GM21528 (cell line): ENCODE measurements around the gene ZNF714.
A peak's percentile ranks its signal among the peaks of the same experiment; 100 is the strongest.
"Not testable (repeated sequence)": the region's sequence is repeated elsewhere in the genome, so short reads cannot be mapped to it uniquely, and the experiment has no call there.

Experiments
- ATAC-seq: cut with Tn5 transposase; IDR thresholded peaks from one replicate; pipeline ENCODE4 v1.9.1; 2021; ENCODE audit warnings: mild to moderate bottlenecking, moderate library complexity; ENCODE audit not compliant: unreplicated experiment, low FRiP score

Gene ZNF714

GRCh38 chr19:21128901-21129698 lies 47.1 kb downstream of the ZNF714 start:
- no peak for ATAC-seq

DNA sequence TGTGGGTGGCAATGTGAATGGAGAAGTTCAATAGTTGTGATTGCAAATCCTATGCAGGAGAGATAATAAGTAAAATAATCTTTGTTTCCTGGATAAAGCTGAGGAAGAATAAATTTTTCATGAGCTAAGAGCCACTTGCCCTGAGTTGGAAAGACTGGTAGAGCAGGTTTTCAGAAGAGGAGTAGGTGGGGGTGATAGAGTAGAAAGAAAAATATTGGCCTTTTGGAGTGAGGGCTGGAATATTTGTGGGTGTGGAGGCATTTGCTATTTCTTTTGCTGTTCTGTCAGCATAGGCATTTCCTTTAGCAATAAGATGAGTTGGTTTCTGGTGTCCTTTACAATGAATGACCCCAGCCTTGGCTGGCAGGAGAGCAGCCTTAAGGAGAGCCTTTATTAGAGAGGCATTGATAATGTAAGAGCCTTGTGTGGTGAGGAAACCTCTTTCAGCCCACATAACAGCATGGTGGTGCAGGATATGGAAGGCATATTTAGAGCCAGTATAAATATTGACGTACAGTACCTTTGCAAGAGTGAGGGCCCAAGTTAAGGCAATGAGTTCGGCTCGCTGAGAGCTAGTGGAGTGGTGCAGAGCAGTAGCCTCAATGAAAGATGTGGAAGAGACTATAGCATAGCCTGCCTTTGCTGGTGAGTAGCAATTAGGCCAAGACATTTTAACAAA lies 48.2 kb downstream of the ZNF714 start:
- ATAC-seq = no peak

- ATAC-seq = no peak
Observed at GRCh38 chr19:21133633-21134032, 51.6 kb downstream of the ZNF714 start.

- ATAC-seq = no peak
Observed at GRCh38 chr19:21134934-21135366, 52.9 kb downstream of the ZNF714 start.

GRCh38 chr19:21135433-21135832 lies 53.4 kb downstream of the ZNF714 start:
- no peak for ATAC-seq

- no peak for ATAC-seq
Observed at GRCh38 chr19:21138130-21138529, 56.1 kb downstream of the ZNF714 start.

DNA sequence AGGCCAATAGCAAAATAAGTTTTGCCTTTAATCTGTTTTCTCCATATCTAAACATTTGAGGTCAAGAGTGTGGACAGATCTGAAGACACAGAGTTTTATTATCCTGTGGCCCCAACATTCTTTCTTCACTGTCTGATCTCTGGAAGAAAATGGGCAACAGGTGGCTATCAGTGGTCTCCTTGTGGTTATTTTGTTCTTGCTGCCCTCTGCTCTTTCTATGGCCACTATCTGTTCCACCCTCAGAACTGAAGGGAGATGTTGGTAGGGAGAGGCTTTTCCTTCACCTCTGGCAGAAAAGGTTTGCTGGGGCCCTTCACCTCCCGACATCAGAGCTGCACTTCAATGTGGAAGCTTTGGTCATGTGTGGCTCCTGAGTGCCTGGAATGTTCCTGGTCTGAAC lies 59.0 kb downstream of the ZNF714 start:
- not testable (repeated sequence) for ATAC-seq

- peak; percentile 96 for ATAC-seq
Observed at GRCh38 chr19:21141787-21142464, 59.9 kb downstream of the ZNF714 start, which contains the start of gene ZNF431. Gene ZNF431 (plus strand): TSS chr19:21142040. CDS start chr19:21142184, 144 bp downstream.

DNA sequence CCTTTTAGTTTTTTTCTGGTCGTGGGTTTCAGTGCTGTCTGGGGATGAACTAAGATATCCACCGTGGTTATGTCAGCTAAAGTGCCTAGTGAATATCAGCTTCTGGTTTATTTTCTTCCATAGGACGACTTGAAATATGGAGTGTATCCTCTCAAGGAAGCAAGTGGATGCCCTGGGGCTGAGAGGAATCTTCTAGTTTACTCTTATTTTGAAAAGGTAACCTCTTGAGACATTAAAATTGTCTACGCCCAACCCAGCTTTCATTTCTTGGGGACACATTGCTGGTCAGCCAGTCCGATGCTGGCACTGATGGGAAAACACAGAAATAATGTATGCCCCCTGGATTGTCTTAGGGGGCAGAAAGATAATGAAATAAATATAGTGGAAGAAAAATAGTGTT lies 61.4 kb downstream of the ZNF714 start:
- no peak for ATAC-seq

- no peak for ATAC-seq
Observed at GRCh38 chr19:21143854-21144253, 61.9 kb downstream of the ZNF714 start.

GRCh38 chr19:21147540-21147939 lies 65.5 kb downstream of the ZNF714 start:
- no peak for ATAC-seq

GRCh38 chr19:21148681-21149080 lies 66.7 kb downstream of the ZNF714 start:
- no peak for ATAC-seq

DNA sequence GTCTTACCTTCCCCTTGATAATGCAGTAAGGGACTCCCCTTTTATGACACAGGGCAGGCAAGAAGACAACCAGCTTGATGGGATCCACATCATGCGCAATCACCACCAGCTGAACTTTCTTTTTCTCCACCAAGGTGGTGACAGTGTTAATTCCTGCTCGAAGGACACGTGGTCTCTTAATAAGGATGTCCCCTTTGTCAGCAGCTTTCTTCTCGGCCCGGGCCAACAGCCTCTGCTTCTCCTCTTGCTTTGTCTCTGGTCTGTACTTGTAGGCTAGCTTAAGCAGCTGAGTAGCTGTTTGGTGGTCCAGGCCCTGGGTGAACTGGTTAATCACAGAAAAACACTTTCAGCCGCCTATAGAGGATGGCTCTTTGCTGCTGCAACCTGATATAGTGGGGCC lies 67.9 kb downstream of the ZNF714 start:
- ATAC-seq = no peak

DNA sequence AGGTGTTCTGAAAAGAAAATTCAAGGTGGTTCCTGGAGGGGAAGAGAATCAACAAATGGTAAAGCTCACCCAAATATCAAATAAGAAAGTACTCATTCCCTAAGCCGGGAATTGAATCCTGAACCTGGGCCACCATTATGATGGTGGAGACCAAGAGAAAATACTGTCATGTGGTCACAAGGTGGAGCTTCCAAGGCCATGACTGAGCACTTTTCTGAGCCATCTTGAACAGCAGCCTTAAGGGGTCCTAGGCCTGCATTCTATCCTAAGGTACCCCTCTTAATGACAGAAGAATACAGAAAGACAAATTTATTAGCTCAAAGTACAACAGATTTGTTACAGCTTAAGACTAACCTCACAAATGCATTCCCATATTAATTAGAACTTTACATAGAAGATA lies 69.5 kb downstream of the ZNF714 start:
- no peak for ATAC-seq

DNA sequence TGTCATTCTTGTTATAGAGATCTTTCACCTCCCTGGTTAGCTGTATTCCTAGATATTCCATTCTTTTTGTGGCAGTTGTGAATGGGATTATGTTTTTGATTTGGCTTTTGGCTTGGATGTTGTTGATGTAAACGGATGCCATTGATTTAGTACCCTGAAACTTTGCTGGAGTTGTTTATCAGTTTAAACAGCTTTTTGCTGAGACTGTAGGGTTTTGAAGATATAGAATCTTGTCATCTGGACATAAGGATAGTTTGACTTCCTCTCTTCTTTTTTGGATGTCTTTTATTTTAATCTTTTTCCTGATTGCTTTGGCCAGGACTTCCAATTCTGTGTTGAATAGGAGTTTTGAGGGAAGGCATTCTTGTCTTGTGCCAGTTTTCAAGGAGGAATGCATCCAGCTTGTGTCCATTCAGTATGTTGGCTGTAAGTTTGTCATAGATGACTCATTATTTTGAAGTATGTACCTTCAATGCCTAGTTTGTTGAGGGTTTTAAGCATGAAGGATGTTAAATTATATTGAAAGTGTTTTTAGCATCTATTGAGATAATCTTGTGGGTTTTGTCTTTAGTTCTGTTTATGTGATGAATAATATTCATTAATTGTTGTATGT lies 76.6 kb downstream of the ZNF714 start:
- no peak for ATAC-seq

DNA sequence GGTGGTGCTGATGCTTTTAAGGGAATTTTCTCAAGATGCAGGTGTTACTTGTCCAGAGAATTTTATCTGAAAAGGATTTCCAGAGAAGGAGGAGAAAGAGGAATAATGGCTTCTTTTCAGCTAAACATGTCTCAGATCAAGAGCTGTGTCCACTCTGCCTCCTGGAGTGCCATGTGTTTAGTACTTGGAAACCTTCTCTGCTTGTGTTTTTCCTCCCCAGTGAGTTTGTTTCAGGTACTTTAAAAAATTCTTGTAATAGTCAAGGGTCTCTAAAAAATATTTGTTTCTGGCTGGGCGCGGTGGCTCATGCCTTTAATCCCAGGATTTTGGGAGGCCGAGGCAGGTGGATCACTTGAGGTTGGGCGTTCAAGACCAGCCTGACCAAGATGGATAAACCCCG lies 82.5 kb downstream of the ZNF714 start:
- no peak for ATAC-seq

- ATAC-seq = no peak
Observed at GRCh38 chr19:21166436-21166835, 84.4 kb downstream of the ZNF714 start.
